ENCODE data around the gene IFT57. TPM values are rescaled to one million over a fixed set of nuclear protein-coding genes. Genes with fewer than 3 reads are reported as not detected.

Gene IFT57
- total and polyA plus RNA-seq, 9 of the 15 experiments (the other 6 are each of a cell fraction or from before 2014, with no cell fraction given), result 1.5 to 20.1 (median 9.9) TPM

GRCh38 chr3:108124337-108125152 lies 97.7 kb downstream of the IFT57 start (continued):
- TF ChIP-seq NFATC3 (IDR thresholded peaks at IDR 0.05) (no peak), E2F5 (CRISPR knock-in tag; IDR thresholded peaks at IDR 0.05) (no peak), KLF1 (tag; IDR thresholded peaks at IDR 0.05) (no peak), STAT5A (IDR thresholded peaks at IDR 0.05; ENCODE audit: borderline replicate concordance, low read length) (no peak; the same call in 1 of the 2 replicates), TCF15 (CRISPR knock-in tag; IDR thresholded peaks at IDR 0.05) (no peak), NFE2 (IDR thresholded peaks at IDR 0.05; ENCODE audit: low read depth) (no peak), MAZ (CRISPR knock-in tag; conservative IDR thresholded peaks at IDR 0.05 in 1 of 2, IDR thresholded peaks at IDR 0.05 in 1 of 2) (peak; percentile 50; a peak in 3 of 4 replicates), RBFOX2 (IDR thresholded peaks at IDR 0.05; ENCODE audit: low read depth, low read length) (0 out of 2 replicates have a peak, but pooled peaks have one; percentile 23), PML (IDR thresholded peaks at IDR 0.05; ENCODE audit: low read length) (peak; percentile 49; the same call in 1 of the 2 replicates), ARHGAP35 (IDR thresholded peaks at IDR 0.05; ENCODE audit: partially characterized antibody) (no peak), GABPA (tag; conservative IDR thresholded peaks at IDR 0.05; ENCODE audit: low read depth) (peak; percentile 32; the same call in 1 of the 2 replicates), ZNF217 (CRISPR knock-in tag; IDR thresholded peaks at IDR 0.05) (no peak), ZNF436 (CRISPR knock-in tag; IDR thresholded peaks at IDR 0.05) (no peak), SMARCC2 (IDR thresholded peaks at IDR 0.05; ENCODE audit: low read depth) (no peak), DPF2 (IDR thresholded peaks at IDR 0.05) (0 out of 2 replicates have a peak, but pooled peaks have one; percentile 30), EGR1 (conservative IDR thresholded peaks at IDR 0.05) (peak; percentile 45; the same call in 1 of the 2 replicates), GATAD2A (IDR thresholded peaks at IDR 0.05) (no peak), SRSF9 (IDR thresholded peaks at IDR 0.05; ENCODE audit: borderline replicate concordance, low read depth, low read length) (no peak), ZFP1 (CRISPR knock-in tag; IDR thresholded peaks at IDR 0.05) (no peak), MYNN (IDR thresholded peaks at IDR 0.05) (no peak), MYNN (CRISPR knock-in tag; IDR thresholded peaks at IDR 0.05) (no peak), ZBTB43 (CRISPR knock-in tag; IDR thresholded peaks at IDR 0.05) (no peak), NCOA4 (IDR thresholded peaks at IDR 0.05; ENCODE audit: partially characterized antibody) (no peak), ZNF764 (CRISPR knock-in tag; IDR thresholded peaks at IDR 0.05; ENCODE audit: low read depth) (no peak), TCF7L2 (IDR thresholded peaks at IDR 0.05; ENCODE audit: low read depth, low read length) (no peak), SMAD3 (CRISPR knock-in tag; conservative IDR thresholded peaks at IDR 0.05) (0 out of 2 replicates have a peak, but pooled peaks have one; percentile 15), ZNF766 (CRISPR knock-in tag; conservative IDR thresholded peaks at IDR 0.05) (peak; percentile 79; the same call in 1 of the 2 replicates)
